GM20000 (cell line): ENCODE data around the gene AP3B1.

Experiments
- DNase-seq: peaks from one replicate; pipeline ENCODE4 v3.0.0; 2012; ENCODE audit warnings: low spot score
- TF ChIP-seq, protein P1 (sequence below): IDR thresholded peaks from 2 replicates; pipeline ENCODE4 v1.5.1; 2012; ENCODE audit warnings: mild to moderate bottlenecking, control low read depth; ENCODE audit errors: extremely low read depth, missing control alignments

Gene AP3B1

GRCh38 chr5:78103232-78103918 is 191.1 kb downstream of the AP3B1 start:
- TF ChIP-seq, protein P1, sequence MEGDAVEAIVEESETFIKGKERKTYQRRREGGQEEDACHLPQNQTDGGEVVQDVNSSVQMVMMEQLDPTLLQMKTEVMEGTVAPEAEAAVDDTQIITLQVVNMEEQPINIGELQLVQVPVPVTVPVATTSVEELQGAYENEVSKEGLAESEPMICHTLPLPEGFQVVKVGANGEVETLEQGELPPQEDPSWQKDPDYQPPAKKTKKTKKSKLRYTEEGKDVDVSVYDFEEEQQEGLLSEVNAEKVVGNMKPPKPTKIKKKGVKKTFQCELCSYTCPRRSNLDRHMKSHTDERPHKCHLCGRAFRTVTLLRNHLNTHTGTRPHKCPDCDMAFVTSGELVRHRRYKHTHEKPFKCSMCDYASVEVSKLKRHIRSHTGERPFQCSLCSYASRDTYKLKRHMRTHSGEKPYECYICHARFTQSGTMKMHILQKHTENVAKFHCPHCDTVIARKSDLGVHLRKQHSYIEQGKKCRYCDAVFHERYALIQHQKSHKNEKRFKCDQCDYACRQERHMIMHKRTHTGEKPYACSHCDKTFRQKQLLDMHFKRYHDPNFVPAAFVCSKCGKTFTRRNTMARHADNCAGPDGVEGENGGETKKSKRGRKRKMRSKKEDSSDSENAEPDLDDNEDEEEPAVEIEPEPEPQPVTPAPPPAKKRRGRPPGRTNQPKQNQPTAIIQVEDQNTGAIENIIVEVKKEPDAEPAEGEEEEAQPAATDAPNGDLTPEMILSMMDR, result no peak
- DNase-seq, result no peak

- DNase-seq, result no peak
- TF ChIP-seq, protein P1, result no peak
These were observed 192.0 kb downstream of the AP3B1 start for GRCh38 chr5:78102500-78102899.

- DNase-seq, result no peak
- TF ChIP-seq, protein P1, result no peak
These were observed 199.4 kb downstream of the AP3B1 start for GRCh38 chr5:78095125-78095524.

- TF ChIP-seq, protein P1, result no peak
These were observed 204.5 kb downstream of the AP3B1 start for GRCh38 chr5:78090002-78090401.

GRCh38 chr5:78078858-78079257 is 215.6 kb downstream of the AP3B1 start:
- DNase-seq, result no peak
- TF ChIP-seq, protein P1, result no peak

More at GRCh38 chr5:78090002-78090401, 204.5 kb downstream of the AP3B1 start:
- DNase-seq, result no peak

GRCh38 chr5:78077369-78078068 is 217.0 kb downstream of the AP3B1 start:
- no peak for DNase-seq
- TF ChIP-seq, protein P1, result no peak

GRCh38 chr5:78076351-78076750 is 218.1 kb downstream of the AP3B1 start:
- no peak for DNase-seq
- TF ChIP-seq, protein P1, result no peak
